BJ (cell line): Measurements from ENCODE around the gene CCR5AS.
"Not testable (repeated sequence)": the region's sequence is repeated elsewhere in the genome, so short reads cannot be mapped to it uniquely, and the experiment has no call there.

Source experiments
- CTCF ChIA-PET: fragments of 350-600 bp; formaldehyde crosslinking; extraction: SDS; loops from one replicate; lab custom pipeline; 2021; ENCODE audit warnings: antibody characterized with exemption, inconsistent platforms; lab: Yijun Ruan, JAX
- POLR2A ChIA-PET: fragments of 300-600 bp; sonication (Branson Sonifier 250); formaldehyde crosslinking; extraction: SDS; loops from one replicate; lab custom pipeline; 2021; ENCODE audit warnings: antibody characterized with exemption; lab: Charles Lee
- DNase-seq: peaks from one replicate; pipeline ENCODE4 v3.0.0-alpha.2; 2011; ENCODE audit warnings: low read depth
- H3K27me3 ChIP-seq: 2 replicates; pipeline ENCODE4 v1.6.0; 2011; ENCODE audit warnings: low read length; ENCODE audit not compliant: control insufficient read depth, insufficient read depth
- H3K36me3 ChIP-seq: 2 replicates; pipeline ENCODE4 v1.5.1; 2011; ENCODE audit warnings: low read length; ENCODE audit not compliant: control insufficient read depth, insufficient read depth
- H3K4me3 ChIP-seq: 2 replicates; pipeline ENCODE4 v1.5.1; 2011; ENCODE audit warnings: low read depth, mild to moderate bottlenecking, control low read depth, low read length
- CTCF ChIP-seq: IDR thresholded peaks from 2 replicates; pipeline ENCODE4 v1.5.1; 2011; ENCODE audit warnings: low read depth, mild to moderate bottlenecking, control low read depth, inconsistent platforms, low read length, moderate library complexity; ENCODE audit not compliant: insufficient read depth

Gene CCR5AS

DNA sequence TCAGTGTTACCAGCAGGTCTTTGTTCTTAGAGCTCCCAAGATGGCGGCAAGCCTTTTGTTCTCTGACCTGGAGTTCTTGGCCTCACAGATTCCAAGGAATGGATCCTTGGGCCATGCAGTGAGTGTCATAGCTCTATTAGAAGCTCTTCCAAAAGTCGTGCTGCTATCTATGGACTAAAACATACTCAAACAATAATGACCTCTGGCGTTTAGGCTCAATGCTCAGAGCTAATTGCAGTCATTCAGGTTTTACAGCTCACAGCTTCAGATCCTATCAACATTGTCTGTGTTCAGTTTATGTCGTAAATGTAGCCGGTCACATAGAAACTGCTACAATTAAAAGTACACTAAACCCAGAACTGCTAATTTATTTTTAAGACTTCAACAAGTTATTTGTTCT, 22.4 kb upstream of the CCR5AS start:
- H3K4me3 ChIP-seq, result no peak overlapping the region
- no peak for DNase-seq
- CTCF ChIA-PET, result interaction anchor here (1.2 to 1.3 kb wide), 2 partner anchors 21 to 43 kb away, joined by 3 to 4 read pairs; no protein-coding TSS in a partner anchor
- no peak for TF ChIP-seq CTCF
- POLR2A ChIA-PET, result no interaction called here
- no peaks in the 10 kb centered on the region for H3K36me3 ChIP-seq
- no peaks in the 10 kb centered on the region for H3K27me3 ChIP-seq

DNA sequence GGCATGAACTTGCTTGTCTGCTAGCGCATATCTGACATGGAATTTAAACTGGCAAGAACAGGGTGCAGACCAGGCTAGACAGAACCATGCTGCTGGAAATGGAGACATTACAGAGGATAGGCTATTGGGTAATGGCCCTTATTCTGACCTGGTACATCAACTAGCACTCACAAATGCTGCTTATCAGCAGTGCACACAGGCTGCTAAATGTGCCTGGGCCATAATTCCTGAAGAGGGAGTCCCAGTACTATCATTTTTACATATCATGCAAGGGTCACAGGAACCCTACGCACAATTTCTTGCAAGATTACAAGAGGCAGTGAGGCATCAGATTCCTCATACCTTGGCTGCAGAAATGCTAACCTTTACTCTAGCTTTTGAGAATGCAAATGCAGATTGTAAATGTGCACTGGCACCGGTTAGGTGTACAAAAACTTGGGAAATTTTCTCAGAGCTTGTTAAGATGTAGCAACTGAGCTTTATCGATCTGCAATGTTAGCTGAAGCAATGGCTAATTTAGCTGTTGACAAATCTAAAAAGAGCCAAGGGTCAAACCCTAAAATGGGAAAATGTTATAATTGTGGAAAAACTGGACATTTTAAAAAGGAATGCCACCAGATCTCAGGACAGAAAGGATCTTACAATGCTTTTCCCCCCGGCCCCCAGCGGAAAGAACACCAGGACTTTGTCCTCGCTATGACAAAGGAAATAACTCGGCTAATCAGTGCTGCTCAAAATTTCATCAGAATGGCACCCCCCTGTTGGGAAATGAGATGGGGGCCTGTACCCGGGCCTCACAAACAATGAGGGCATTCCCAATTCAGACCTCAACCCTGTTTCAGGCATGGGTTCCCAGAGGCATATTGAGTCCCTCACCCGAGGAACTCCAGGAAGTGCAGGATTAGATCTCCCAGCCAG, 21.3 kb upstream of the CCR5AS start:
- Histone ChIP-seq H3K4me3 (no peak overlapping the region), H3K27me3 (no peaks in the 10 kb centered on the region), H3K36me3 (no peaks in the 10 kb centered on the region)
- POLR2A ChIA-PET, result no interaction called here
- no peak for TF ChIP-seq CTCF
- no peak for DNase-seq
- CTCF ChIA-PET, result interaction anchor here (1.2 kb wide), 2 partner anchors 13 to 44 kb away, joined by 3 read pairs; no protein-coding TSS in a partner anchor

DNA sequence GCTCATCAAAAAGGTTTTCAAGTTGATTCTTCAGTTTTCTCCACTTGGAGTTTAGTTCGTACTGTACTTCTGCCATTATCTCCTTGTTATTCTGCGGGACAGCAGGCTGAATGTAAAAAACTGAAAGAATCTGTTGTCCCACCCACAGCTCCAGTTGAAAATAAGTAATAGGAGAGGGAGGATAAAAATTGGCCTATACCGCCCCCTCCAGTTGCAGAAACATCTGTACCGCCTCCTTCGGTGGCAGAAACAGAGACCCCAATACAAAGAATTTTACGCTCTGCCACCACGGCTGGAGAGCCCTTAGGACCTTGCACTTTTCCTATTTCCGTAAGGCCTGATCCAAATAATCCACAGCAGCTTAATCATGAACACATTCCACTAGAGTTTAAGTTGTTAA, 20.5 kb upstream of the CCR5AS start:
- H3K27me3 ChIP-seq, H3K4me3 ChIP-seq, DNase-seq, POLR2A ChIA-PET, H3K36me3 ChIP-seq: not testable (repeated sequence)
- CTCF ChIA-PET, result interaction anchor here (1.2 kb wide), 1 partner anchor 12 kb away, joined by 3 read pairs; no protein-coding TSS in a partner anchor

- H3K4me3 ChIP-seq, DNase-seq, POLR2A ChIA-PET, H3K36me3 ChIP-seq, H3K27me3 ChIP-seq, CTCF ChIA-PET: not testable (repeated sequence)
These were observed 19.6 kb upstream of the CCR5AS start for GRCh38 chr3:46426476-46426875.

DNA sequence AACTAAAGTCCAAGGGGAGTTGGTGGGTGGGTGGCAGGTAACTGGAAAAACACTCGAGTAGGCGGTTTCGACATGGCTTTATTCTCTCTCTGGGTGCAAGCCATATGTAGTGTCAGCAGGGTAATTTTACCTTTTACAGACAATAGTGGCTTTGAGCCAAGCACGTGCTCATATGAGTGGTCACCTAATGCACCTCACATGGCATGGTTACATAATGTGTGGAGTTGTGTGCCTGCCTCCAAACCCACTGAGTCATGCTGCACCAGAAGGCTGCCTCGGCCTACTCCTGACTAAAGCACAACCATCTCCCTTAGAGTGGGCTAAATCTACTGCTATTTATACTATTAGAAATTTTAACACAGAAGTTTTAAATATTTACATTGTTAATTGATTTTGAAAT, 16.7 kb upstream of the CCR5AS start:
- no peak for TF ChIP-seq CTCF
- POLR2A ChIA-PET, result no interaction called here
- no peak overlapping the region for H3K4me3 ChIP-seq
- H3K36me3 ChIP-seq, result no peaks in the 10 kb centered on the region
- H3K27me3 ChIP-seq, result no peaks in the 10 kb centered on the region
- no peak for DNase-seq
- CTCF ChIA-PET, result no interaction called here

GRCh38 chr3:46422617-46423016, 15.8 kb upstream of the CCR5AS start:
- DNase-seq, result no peak
- no peak for TF ChIP-seq CTCF
- no peak overlapping the region for H3K4me3 ChIP-seq
- POLR2A ChIA-PET, result no interaction called here
- CTCF ChIA-PET, result no interaction called here
- H3K27me3 ChIP-seq, result no peaks in the 10 kb centered on the region
- H3K36me3 ChIP-seq, result no peaks in the 10 kb centered on the region
